ENCODE data around the gene DOCK8.

Gene DOCK8

DNA sequence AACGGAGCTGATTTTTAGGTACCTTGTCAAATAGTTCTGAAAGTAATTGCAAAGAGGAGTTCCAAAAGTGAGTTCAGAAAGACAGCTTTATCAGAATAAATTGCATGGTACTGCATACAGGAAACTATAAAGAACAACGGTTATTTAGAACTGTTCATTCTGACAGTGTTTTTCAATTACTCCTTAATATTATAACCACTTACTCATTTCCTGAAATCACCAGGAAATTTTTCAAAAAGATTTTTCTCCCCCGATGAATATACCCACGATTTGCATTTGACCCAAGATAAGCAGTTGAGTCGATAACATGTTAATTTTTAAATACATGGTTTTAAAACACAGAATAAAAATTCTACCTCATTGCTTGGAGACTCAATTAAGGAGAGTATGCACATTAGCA lies 9.4 kb downstream of the DOCK8 start:
- no peak for TF ChIP-seq CTCF (IDR thresholded peaks at IDR 0.05)

DNA sequence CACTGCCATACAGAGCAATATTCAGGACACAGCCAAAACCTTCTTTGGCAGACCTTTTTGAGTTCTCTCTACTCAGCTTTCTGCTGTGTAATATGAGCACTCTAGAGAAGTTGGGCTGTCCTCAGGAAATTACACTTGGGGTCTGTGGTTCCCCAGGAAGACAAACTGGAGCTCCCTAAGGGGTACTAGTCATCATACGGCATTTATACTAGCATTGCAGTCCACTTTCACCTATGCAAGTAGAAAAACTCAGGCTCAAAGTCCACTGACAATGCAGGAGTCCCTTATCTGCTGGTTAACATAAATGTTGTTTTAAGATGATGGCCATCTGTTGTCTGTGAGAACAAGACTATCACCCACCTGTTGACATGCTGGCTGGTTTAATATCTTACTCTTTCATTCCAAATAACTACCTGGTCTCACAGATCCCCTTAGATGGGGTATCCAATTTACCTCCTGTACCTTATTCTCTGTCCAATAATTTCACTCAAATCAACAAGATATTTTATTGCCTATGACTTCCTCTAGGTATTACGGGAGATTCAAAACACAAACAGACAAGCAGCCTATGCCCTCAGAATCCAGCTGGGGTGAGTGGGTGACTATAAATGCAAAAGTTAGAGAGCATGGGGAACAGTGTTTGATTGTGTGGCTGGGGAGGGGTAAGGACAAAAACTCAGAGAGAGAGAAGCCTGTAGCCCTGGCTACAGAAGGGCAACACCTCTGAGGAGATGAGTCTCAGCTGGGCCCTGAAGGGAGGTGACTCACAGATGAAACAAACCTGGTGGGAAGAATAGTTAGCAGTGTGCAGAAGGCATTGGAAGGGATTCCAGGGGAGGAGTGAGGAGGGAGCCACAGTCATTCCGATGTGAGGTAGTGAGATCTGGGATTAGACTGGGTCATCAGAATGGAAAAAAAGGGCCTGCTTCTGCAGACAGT lies 10.2 kb downstream of the DOCK8 start:
- no peak for TF ChIP-seq CTCF (IDR thresholded peaks at IDR 0.05)

DNA sequence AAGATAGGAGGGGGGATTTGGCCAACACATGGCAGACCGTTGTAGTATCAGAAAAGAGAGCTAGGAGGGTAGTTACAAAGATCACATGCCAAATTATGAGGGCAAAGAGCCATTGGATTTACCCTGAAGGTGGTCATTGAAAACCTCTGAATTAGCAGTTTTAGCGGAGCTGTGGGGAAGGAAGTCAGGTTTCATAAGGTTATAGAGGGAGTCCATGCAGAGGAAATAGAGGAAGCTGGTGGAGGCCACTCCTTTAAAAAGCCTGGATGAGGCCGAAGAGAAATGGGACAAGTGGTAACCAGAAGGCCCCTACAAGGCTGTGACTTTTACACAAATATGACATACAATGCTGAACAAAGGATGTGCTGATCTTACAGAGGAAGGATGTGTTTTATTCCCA lies 13.2 kb downstream of the DOCK8 start:
- TF ChIP-seq CTCF (IDR thresholded peaks at IDR 0.05): no peak

- TF ChIP-seq CTCF (IDR thresholded peaks at IDR 0.05): no peak
Measured at GRCh38 chr9:228929-229695, 14.4 kb downstream of the DOCK8 start.

- TF ChIP-seq CTCF (IDR thresholded peaks at IDR 0.05): no peak
Measured at GRCh38 chr9:237141-237857, 22.6 kb downstream of the DOCK8 start.

DNA sequence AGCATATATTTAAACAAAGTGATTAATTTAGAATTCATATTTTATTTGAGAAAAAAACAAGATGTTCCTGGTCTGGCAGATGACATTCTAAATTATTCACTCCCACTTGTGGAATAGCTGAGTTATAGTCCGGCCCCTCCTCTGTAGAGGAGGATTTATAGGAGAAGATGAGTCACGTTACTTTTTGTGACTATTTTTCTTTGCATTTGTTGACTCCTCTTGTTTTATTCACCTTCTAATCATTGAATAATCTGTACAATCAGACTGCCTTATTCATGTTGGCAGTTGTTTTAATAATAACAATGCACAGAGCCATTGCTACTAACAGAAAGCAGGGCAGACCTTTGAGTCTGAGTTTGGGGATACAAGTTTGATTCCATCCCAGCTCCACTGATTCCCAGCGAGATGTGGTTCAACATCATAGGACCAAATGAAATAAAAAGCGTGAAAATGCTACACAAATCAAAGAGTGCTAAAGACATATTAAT lies 23.2 kb downstream of the DOCK8 start:
- no peak for TF ChIP-seq CTCF (IDR thresholded peaks at IDR 0.05)

GRCh38 chr9:242461-243080 lies 27.9 kb downstream of the DOCK8 start:
- no peak for TF ChIP-seq CTCF (IDR thresholded peaks at IDR 0.05)
